ENCODE results near the gene NUMB. TPM values are rescaled to one million over a fixed set of nuclear protein-coding genes. Genes with fewer than 3 reads are reported as not detected.

The NUMB gene
- total and polyA plus RNA-seq, 9 donors: 32.9 to 78.2 (median 67.6) TPM

DNA sequence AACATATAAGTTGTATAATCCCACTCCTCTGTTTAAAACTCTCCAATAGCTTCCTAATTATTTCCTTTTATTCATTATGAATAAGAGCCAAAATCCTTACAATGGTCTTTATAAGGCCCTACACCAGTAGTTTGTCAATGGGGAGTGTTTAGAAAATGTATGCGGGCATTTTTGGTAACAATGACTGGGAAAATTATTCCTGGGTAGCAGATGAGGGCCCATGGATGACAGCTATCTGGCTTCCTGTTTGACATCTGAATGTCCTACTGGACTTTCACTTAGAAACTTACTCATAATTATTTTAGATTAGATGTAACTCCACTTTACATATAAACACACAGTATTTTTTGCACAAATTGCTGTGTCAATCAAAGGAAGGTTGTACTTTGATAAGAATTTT, 119.8 kb downstream of the NUMB start:
- TF ChIP-seq POLR2A (IDR thresholded peaks at IDR 0.05) (no peak), EP300 (IDR thresholded peaks at IDR 0.05) (no peak)
- TF ChIP-seq, protein P1, sequence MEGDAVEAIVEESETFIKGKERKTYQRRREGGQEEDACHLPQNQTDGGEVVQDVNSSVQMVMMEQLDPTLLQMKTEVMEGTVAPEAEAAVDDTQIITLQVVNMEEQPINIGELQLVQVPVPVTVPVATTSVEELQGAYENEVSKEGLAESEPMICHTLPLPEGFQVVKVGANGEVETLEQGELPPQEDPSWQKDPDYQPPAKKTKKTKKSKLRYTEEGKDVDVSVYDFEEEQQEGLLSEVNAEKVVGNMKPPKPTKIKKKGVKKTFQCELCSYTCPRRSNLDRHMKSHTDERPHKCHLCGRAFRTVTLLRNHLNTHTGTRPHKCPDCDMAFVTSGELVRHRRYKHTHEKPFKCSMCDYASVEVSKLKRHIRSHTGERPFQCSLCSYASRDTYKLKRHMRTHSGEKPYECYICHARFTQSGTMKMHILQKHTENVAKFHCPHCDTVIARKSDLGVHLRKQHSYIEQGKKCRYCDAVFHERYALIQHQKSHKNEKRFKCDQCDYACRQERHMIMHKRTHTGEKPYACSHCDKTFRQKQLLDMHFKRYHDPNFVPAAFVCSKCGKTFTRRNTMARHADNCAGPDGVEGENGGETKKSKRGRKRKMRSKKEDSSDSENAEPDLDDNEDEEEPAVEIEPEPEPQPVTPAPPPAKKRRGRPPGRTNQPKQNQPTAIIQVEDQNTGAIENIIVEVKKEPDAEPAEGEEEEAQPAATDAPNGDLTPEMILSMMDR (IDR thresholded peaks at IDR 0.05): no peak
- intact Hi-C loops (cut with DNase I): no loop called here
- Histone ChIP-seq H3K36me3 (no peaks in the 10 kb centered on the region), H3K9me3 (no peaks in the 10 kb centered on the region), H3K4me1 (ENCODE audit: insufficient read depth) (no peaks in the 10 kb centered on the region), H3K27ac (no peak overlapping the region), H3K27me3 (no peaks in the 10 kb centered on the region), H3K4me3 (no peak overlapping the region)
- 94 to 100% (median 96%) methylated on average over 1 of the region's 1 CpG for WGBS, 3 donors
- no peak for DNase-seq

DNA sequence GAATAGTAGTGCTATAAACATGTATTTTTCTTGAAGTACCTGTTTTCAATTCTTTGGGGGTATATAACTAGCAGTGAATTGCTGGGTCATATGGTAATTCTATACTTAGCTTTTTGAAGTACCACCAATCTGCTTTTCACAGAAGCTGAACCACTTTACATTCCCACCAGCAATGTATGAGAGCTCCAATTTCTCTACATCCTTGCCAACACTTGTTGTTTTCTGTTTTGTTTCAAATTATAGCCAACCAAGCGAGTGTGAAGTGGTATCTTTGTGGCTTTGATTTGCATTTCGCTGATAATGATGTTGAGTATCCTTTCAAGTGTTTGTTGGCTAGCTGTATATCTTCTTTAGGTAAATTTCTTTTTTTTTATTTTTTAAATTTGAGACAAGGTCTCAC, 125.3 kb downstream of the NUMB start:
- intact Hi-C loops (cut with DNase I): no loop called here
- no peaks in the 10 kb centered on the region for H3K36me3 ChIP-seq
- no peak overlapping the region for H3K4me3 ChIP-seq
- no peaks in the 10 kb centered on the region for H3K9me3 ChIP-seq
- TF ChIP-seq, protein P1 (IDR thresholded peaks at IDR 0.05): no peak
- TF ChIP-seq POLR2A (IDR thresholded peaks at IDR 0.05) (no peak), EP300 (IDR thresholded peaks at IDR 0.05) (no peak)
- DNase-seq: no peak
- no peak overlapping the region for H3K27ac ChIP-seq
- H3K27me3 ChIP-seq: no peaks in the 10 kb centered on the region
- WGBS, 3 donors: 94 to 98% (median 97%) methylated on average over 2 of the region's 2 CpGs
- H3K4me1 ChIP-seq (ENCODE audit: insufficient read depth): peaks cover 1% of the 10 kb centered on the region

DNA sequence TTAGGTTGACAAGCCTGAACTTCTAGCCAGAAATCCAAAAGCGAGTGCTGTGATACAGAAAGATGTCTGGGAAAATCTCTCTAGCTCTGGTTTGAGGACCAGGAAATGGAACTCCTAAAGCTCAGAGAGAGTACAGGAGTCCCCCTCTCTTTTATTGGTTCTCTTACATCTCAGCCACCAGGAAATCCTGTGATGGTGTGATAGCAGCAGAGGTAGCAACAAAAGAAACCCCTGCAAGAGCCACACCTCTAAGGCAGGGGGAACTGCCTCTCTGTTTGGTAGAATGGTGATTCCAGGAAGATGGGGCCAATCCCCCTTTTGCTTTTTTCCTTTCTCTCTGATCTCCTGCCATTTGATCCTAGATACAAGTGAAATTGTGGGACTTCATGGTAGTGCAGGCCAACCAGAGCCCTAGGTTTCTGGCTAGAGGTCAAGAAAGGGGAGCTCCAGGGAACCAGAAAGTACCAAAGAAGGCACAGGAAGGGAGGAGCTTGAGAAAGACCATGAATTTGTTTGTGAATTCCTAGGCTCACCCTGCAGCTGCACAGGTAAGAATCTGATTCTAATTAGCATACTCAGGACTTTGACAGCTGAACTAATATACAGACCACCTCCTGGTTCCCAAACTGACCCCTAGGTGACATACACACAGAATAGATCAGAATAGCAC, 132.6 kb downstream of the NUMB start:
- H3K36me3 ChIP-seq: no peaks in the 10 kb centered on the region
- peaks cover 1% of the 10 kb centered on the region for H3K4me1 ChIP-seq (ENCODE audit: insufficient read depth)
- TF ChIP-seq, protein P1 (IDR thresholded peaks at IDR 0.05): no peak
- TF ChIP-seq EP300 (IDR thresholded peaks at IDR 0.05) (no peak), POLR2A (IDR thresholded peaks at IDR 0.05) (no peak)
- no peaks in the 10 kb centered on the region for H3K9me3 ChIP-seq
- 93 to 100% (median 97%) methylated on average over 1 of the region's 1 CpG for WGBS, 3 donors
- H3K27ac ChIP-seq: no peak overlapping the region
- intact Hi-C loops (cut with DNase I): no loop called here
- no peaks in the 10 kb centered on the region for H3K27me3 ChIP-seq
- DNase-seq: no peak
- no peak overlapping the region for H3K4me3 ChIP-seq

DNA sequence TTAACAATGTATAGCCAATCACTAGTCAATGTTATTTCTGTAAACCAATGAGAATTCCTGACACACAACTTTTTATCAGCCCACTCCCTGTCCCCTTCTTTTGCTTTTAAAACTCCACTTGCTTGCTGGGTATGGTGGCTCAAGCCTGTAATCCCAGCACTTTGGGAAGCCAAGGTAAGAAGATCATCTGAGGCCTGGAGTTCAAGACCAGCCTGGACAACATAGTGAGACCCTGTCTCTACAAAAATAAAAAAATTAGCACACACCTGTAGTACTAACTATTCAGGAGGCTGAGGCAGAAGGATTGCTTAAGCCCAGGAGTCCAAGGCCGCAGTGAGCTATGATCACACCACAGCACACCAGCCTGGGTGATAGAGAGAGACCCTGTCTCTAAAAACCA, 133.3 kb downstream of the NUMB start:
- TF ChIP-seq, protein P1 (IDR thresholded peaks at IDR 0.05): no peak
- TF ChIP-seq EP300 (IDR thresholded peaks at IDR 0.05) (no peak), POLR2A (IDR thresholded peaks at IDR 0.05) (no peak)
- intact Hi-C loops (cut with DNase I): no loop called here
- no peak overlapping the region for H3K27ac ChIP-seq
- 98 to 100% (median 100%) methylated on average over 1 of the region's 1 CpG for WGBS, 3 donors
- H3K27me3 ChIP-seq: no peaks in the 10 kb centered on the region
- peaks cover 1% of the 10 kb centered on the region for H3K4me1 ChIP-seq (ENCODE audit: insufficient read depth)
- no peak for DNase-seq
- no peaks in the 10 kb centered on the region for H3K36me3 ChIP-seq
- H3K9me3 ChIP-seq: no peaks in the 10 kb centered on the region
- H3K4me3 ChIP-seq: no peak overlapping the region
